ENCODE measurements around the gene PLAC8L1. TPM values are rescaled to one million over a fixed set of nuclear protein-coding genes. Genes with fewer than 3 reads are reported as not detected.

The PLAC8L1 gene
- total RNA-seq, 1 experiment from 2014 or later = 0.49 TPM

DNA sequence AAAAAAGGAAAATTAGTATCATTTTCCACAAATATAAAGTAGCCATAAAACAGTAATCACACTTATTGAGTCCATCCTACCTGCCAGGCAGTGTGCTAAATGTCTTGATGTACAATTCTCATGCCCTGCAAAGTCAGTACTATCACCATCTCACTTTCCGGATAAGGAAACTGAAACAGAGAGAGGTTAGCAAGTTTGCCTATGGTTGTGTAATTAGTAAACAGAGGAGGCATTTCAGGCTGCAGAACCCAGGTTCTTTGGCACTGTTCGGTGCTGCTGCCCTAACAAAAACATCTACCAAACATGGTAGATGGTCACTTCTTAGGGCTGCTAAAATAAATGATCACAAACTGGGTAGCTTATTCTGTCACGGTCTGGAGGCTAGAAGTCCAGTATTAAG is 22.6 kb downstream of the PLAC8L1 start:
- intact Hi-C loops (cut with micrococcal nuclease; ENCODE audit: unreplicated experiment) = no loop called here
- in situ Hi-C loops (cut with HindIII; ENCODE audit: low pct_unique_long_range_greater_than_20kb, low sequenced_read_pairs) = no loop called here
- Histone ChIP-seq H3K4me1 (ENCODE audit: control insufficient read depth, insufficient read depth, low read length) (no peaks in the 10 kb centered on the region), H3K27me3 (ENCODE audit: control insufficient read depth, insufficient read depth, low read length) (no peaks in the 10 kb centered on the region), H3K27ac (ENCODE audit: low read length) (no peak overlapping the region), H3K36me3 (ENCODE audit: control insufficient read depth, insufficient read depth, low read length) (no peaks in the 10 kb centered on the region), H3K4me3 (ENCODE audit: low read depth in 2 of 2, low read length in 2 of 2) (no peak overlapping the region), H3K9me3 (ENCODE audit: control insufficient read depth, insufficient read depth, low read depth, low read length) (no peaks in the 10 kb centered on the region)
- no peak for TF ChIP-seq REST (IDR thresholded peaks at IDR 0.05; ENCODE audit: insufficient read depth in 1 of 2, low read depth in 2 of 2, low read length in 1 of 2)
- TF ChIP-seq POLR2AphosphoS5 (IDR thresholded peaks at IDR 0.05; ENCODE audit: low read depth, low read length) = no peak
- no peak for TF ChIP-seq TCF7L2 (IDR thresholded peaks at IDR 0.05; ENCODE audit: low read depth, low read length)
- TF ChIP-seq SIN3A (IDR thresholded peaks at IDR 0.05; ENCODE audit: borderline replicate concordance, insufficient read depth, low read depth, low read length) = no peak
- ChIA-PET POLR2A (interaction anchor here (0.5 kb wide), 1 partner anchor 103 kb away, joined by 3 read pairs; no protein-coding TSS in a partner anchor), CTCF (no interaction called here)
- DNase-seq (ENCODE audit: low read depth, low spot score) = no peak
- BruUV-seq (replicated peaks) = no TSS peak
- ATAC-seq = no peak

DNA sequence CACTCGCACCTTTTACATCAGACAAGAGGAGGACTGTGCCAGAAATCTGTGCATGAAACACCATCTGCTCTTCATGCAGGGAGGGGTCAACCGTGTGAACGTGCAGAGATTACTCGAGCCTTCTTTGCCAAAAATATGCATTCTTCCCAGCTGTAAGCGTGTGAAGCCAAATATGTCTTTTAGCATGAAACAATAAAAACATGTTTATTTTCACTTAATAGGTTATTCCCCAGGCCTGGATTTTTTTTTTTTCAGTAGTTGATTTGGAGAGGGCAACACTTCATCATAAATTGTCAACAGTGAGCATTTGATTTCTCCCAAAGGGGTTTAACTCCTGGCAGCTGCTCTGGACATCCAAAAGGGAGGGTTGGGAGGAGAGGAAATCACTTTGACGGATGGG is 23.8 kb downstream of the PLAC8L1 start:
- TF ChIP-seq REST (IDR thresholded peaks at IDR 0.05; ENCODE audit: insufficient read depth in 1 of 2, low read depth in 2 of 2, low read length in 1 of 2) = no peak
- TF ChIP-seq SIN3A (IDR thresholded peaks at IDR 0.05; ENCODE audit: borderline replicate concordance, insufficient read depth, low read depth, low read length) = no peak
- TF ChIP-seq TCF7L2 (IDR thresholded peaks at IDR 0.05; ENCODE audit: low read depth, low read length) = no peak
- TF ChIP-seq POLR2AphosphoS5 (IDR thresholded peaks at IDR 0.05; ENCODE audit: low read depth, low read length) = no peak
- TF ChIP-seq CTCF (IDR thresholded peaks at IDR 0.05) = no peak
- DNase-seq (ENCODE audit: low read depth, low spot score) (no peak), ATAC-seq (no peak)
- BruUV-seq (replicated peaks) = no TSS peak
- CTCF ChIA-PET = no interaction called here
- H3K27ac ChIP-seq (ENCODE audit: low read length) = no peak overlapping the region
- no peaks in the 10 kb centered on the region for H3K27me3 ChIP-seq (ENCODE audit: control insufficient read depth, insufficient read depth, low read length)
- H3K9me3 ChIP-seq (ENCODE audit: control insufficient read depth, insufficient read depth, low read depth, low read length) = no peaks in the 10 kb centered on the region
- no peaks in the 10 kb centered on the region for H3K4me1 ChIP-seq (ENCODE audit: control insufficient read depth, insufficient read depth, low read length)
- in situ Hi-C loops (cut with HindIII; ENCODE audit: low pct_unique_long_range_greater_than_20kb, low sequenced_read_pairs) (no loop called here), intact Hi-C loops (cut with micrococcal nuclease; ENCODE audit: unreplicated experiment) (no loop called here)
- H3K36me3 ChIP-seq (ENCODE audit: control insufficient read depth, insufficient read depth, low read length) = no peaks in the 10 kb centered on the region
- no peak overlapping the region for H3K4me3 ChIP-seq (ENCODE audit: low read depth in 2 of 2, low read length in 2 of 2)
- POLR2A ChIA-PET = no interaction called here

All from Panc1 (cell line).